Measurements from ENCODE around the gene POTEJ.
"Not testable (repeated sequence)": the region's sequence is repeated elsewhere in the genome, so short reads cannot be mapped to it uniquely, and the experiment has no call there.

POTEJ gene

DNA sequence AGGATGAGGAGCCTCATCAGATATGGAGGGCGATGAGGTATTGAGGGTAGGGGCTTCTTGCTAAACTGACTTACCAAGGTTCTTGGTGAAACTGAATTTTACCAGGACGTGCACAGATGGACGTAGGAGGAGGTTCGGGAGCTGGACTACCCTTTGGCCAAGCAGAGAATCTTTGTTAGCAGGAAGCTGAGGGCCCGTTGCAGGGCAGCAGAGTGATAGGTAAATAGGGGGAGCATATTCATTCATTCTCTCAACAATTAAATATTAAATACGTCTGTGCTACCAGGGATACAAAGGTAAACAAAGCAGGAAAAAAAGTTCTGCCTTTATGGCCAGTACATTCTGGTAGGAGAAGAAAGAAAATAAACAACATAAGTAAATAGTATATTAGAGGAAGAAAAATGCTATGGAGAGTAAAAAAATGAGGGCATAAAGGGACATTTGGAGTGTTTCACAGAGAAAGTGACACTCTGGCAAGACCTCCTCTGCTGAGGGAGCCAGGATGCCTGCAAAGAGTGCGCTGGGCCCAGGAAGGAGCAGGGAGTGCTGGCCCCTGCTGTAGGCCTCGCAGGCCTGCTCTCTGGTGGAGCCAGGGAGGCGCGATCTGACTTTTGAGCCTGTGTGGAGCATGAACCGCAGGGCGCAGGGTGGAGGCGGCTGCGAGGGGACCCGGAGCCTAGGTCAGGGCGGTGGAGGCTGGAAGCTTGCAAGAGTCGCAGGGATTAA lies 2.8 kb upstream of the POTEJ start:
- DNase-seq, result not testable (repeated sequence)

DNA sequence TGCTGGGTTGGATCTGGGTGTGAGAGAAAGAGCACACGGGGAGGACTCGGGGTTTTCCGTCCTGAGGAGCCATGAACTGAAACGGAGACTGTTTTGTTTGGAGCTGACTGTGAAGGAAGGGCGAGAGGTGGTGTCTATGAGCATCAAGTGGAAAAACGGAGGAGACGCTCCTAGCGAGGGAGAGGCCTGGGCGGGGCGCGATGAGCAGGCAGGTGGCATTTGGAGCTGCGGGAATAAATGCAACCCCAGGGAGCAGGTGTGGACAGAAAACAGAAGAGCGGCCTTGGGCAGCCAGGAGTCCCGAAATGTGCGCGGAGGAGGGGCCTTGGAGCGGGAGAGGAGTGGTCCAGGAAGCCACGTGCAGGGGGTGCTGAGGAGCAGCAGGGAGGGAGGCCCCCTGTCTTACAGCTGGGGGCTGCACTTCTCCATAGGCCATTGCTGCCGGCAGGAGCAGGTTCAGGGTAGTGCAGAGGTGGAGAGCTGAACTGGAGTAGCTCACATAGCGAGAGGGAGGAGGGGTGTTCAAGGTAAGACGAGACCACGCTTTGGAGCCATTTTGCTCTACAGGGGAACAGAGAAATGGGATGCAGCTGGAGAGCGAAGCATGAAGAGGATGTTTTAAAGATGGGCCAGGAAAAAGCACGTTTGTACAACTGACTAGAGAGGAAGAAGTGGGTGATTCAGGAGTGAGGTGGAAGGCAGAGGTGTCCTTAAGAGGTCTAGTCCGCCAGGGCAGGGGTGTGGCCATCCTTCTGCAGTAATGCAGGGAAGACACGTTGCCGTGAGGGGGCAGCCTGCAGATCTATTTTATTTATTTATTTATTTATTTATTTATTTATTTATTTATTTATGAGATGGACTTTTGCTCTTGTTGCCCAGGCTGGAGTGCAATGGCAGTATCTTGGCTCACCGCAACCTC lies 2.0 kb upstream of the POTEJ start:
- DNase-seq, result not testable (repeated sequence)

DNA sequence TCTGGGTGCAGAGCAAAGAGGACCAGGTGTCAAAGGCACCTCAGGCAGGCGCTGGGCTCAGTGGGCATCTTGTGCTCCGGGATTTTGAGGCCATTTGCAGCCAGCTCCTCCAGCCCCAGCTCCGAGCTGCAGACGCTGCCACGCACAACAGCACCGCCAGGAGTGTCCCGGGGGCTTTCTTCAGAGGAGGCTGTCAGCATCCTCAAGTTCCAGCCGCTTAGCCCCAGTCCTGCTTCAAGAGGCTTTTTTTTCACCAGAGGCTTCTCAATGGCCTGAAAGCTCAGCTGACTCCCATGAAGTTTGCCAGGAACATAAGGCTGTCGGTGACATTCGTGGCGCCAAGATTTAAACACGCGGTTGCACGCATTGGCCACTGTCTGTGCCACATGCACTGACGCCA lies 754 bp upstream of the POTEJ start:
- not testable (repeated sequence) for DNase-seq

DNA sequence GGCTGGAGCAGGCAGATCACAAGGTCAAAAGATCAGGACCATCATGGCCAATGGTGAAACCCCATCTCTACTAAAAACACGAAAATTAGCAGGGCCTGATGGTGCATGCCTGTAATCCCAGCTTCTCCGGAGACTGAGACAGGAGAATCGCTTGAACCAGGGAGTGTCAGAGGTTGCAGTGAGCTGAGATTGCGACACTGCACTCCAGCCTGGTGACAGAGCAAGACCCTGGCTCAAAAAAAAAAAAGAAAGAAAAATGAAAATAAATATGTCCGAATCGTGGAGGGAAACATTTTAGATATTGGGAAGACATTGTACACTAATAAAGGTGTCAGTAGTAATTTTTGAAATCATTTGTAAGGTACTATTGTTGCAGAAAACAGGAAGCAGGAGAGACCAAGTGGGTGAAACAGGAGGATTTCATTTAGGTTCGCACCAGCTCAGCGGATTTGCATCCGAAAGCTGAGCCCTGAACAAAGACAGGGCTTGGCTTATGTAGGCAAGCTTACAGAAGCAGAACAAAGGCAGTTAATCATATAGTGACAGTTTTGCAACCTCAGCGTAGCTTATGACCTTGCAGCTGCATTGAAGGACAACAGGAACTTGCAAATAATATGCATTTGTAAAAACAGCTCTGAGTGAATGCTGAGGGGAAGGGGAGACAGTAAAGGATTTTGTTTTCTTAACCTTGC lies 17.7 kb downstream of the POTEJ start:
- DNase-seq, result not testable (repeated sequence)

DNA sequence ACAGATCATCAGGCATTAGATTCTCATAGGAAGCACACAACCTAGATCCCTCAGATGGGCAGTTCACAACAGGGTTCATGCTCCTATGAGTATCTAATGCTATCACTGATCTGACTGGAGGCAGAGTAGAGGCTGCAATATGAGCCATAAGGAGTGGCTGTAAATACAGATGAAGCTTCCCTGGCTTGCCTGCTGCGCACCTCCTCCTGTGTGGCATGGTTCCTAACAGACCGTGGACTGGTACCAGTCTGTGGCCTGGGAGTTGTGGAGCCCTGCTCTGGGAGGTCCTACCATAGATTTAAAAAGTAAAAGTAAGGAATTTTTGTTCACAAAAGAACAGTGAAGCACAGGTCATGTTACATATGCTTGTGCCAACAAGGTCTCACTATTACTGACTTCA lies 27.7 kb downstream of the POTEJ start:
- DNase-seq, result not testable (repeated sequence)

DNA sequence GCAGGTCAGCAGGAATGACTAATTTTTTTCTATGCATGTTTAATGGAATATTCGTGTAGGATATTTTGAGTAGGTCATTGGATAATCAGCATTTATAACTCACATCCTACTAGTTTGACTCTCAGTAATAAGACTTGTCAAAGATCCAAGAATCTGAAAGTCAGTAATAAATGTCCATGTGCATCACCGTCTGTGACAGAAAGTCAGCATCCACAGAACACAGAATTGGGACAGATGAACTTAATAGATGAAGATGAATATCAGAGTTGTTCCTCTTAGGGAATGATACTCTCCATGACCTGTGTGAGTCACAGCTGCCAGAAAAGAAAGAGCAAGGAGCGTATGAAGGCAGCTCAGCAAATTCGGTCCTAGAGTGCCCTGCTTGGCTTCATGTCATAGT lies 30.4 kb downstream of the POTEJ start:
- not testable (repeated sequence) for DNase-seq

DNA sequence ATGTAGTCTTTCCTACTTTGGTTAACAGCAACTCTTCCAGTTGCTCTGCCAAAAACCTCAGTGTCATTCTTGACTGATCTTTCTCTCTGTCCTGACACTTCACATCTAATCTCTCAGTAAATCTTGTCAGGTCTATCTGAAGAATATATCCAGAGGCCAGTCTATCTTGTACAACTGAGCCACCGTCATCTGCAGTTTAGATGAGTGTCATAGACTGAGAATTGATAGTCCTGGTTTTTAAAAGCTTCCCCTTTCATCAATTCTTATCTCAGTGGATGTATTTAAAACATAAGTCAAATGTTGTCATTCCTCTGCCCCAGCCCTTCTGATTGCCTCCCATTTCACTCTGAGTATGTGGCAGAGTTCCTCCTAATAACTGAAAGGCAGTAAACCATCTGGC lies 38.0 kb downstream of the POTEJ start:
- not testable (repeated sequence) for DNase-seq

DNA sequence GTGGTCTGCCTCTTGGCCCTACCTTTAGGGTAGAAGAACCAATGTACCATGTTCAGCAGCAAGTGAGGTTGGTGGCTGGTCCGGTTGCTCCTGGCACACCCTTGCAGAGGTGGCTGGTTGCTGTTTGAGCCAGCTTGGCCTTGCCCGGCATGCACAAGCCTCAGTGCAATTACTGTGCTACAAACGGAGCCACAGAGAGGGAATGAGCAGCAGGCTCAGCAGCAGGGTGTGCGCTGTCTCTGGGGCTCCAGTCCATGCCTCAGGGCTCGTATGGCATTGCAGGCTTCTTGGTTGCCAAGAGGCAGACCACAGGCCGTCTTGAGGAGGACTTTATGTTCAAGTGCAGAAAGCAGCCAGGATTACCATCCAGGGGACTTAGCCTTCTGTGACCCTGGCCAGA lies 53.3 kb downstream of the POTEJ start:
- DNase-seq, result not testable (repeated sequence)

DNA sequence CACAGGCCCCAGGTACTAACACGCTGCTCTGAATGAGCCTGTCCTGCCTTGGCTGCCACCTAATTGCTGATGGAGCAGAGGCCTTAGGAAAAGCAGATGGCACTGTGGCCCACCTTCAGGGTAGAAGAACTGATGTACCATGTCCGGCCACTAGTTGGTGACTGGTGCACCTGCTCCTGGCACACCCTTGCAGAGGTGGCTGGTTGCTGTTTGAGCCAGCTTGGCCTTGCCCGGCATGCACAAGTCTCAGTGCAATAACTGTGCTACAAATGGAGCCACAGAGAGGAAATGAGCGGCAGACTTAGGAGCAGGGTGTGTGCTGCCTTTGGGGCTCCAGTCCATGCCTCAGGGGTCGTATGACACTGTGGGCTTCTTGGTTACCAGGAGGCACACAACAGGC lies 54.4 kb downstream of the POTEJ start:
- DNase-seq, result not testable (repeated sequence)

DNA sequence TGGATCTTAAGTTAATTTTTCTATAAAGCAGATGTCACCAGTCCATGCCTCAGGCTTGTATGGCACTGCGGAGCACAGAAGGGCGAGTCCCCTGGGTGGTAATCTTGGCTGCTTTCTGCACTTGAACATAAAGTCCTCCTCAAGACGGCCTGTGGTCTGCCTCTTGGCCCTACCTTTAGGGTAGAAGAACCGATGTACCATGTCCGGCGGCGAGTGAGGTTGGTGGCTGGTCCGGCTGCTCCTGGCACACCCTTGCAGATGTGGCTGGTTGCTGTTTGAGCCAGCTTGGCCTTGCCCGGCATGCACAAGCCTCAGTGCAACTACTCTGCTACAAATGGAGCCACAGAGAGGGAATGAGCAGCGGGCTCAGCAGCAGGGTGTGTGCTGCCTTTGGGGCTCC lies 56.3 kb downstream of the POTEJ start:
- DNase-seq, result not testable (repeated sequence)

DNA sequence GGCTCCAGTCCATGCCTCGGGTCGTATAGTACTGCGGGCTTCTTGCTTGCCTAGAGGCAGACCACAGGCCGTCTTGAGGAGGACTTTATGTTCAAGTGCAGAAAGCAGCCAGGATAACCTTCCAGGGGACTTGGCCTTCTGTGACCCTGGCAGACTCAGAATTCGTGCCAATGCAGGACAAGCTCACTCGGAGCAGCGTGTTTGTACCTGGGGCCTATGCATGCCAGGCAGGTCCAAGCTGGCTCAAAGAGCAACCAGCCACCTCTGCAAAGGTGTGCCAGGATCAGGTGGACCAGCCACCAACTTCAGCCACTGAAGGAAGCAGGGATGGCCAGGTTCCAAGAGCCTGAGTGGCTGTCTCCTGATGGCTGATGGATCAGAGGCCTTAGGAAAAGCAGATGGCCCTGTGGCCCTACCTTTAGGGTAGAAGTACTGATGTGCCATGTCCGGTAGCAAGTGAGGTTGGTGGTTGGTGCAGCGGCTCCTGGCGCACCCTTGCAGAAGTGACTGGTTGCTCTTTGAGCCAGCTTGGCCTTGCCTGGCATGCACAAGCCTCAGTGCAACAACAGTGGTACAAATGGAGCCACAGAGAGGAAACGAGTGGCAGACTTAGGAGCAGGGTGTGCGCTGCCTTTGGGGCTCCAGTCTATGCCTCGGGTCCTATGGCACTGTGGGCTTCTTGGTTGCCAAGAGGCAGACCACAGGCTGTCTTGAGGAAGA lies 58.9 kb downstream of the POTEJ start:
- not testable (repeated sequence) for DNase-seq

DNA sequence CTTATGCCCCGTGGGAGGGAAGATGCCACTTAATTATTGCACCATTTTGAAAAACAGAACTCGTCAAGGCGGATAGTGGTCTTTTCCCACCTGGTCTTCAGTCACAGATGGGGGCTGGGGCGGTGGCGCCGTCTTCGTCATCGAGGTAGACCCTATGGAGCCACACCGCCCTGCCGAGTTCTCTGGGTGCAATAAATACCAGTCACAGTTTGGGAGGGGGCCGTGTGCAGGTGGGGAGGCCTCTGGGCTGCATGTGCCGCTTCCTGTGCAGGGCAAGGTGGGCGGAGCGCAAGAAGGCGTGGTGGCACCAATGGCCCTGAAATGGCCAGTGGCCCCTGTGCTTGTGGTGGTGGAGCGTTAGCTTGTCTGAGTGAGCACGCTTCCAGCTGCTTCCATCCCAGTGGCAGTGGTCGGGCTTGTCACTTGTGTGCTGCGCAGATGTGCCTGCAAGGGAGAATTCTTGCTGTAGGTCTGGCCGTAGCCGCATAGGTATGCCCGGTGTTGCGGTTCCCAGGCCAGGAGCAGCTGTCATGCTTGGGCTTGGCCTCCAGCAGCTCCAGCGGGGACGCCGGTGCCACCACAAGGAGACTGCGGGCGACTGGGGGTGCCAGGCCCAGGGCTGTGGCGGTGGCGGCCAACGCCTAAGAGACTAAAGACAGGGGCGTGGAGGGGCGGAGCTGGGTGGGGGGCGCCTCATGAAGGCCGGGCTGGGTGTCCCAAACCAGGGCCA lies 81.0 kb downstream of the POTEJ start:
- DNase-seq, result not testable (repeated sequence)

DNA sequence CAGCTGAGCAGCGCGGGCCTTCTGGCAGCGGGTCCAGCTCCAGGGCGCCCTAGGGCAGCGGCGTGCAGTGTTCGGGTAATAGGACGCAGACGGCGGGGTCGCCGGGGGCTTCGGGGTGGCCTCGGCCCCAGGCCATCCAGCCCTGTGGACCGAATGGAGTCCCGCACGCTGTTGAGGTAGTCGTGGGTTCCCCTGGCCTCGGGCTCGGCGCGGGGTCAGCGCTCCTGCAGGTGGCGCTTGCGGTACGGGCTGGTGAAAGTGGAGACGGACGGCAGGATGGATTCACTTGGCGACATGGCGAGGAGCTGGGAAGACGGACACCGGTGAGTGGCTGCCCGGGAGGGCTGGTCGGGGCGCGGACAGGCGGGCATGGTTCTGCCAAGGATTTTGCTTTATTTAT lies 82.2 kb downstream of the POTEJ start:
- not testable (repeated sequence) for DNase-seq

DNA sequence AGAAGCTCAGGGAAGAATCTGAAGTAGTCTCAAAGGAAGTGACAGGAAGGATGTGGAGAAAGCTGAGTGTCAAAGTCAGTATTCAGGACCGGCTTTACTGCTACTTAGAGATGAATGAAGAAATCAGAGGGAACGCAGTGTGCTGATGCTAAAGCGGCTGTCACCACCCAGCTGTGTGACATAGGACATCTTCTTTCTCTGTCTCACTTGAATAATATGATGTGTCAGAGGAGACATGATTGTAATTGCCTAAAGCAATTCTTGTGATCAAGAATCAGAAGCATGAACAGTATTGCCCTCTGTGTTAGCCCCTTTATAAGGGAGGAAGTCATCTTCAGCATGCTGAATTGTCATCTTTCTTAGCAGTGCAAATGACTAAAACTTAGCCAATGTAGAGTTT lies 92.0 kb downstream of the POTEJ start:
- DNase-seq, result not testable (repeated sequence)

All from activated effector memory CD4-positive, alpha-beta T cell treated with Interleukin-2 at 50 U/mL for 16 hours (primary cell).